H9 (cell line): ENCODE results near the gene ZNF79. TPM values are rescaled to one million over a fixed set of nuclear protein-coding genes. Genes with fewer than 3 reads are reported as not detected.

Source experiments
- DNase-seq: peaks from one replicate; pipeline ENCODE4 v3.0.0-alpha.2; 2017
- H2AFZ ChIP-seq: one replicate; pipeline ENCODE4 v1.6.1; 2013; ENCODE audit warnings: mild to moderate bottlenecking, low read length, control low read depth, moderate library complexity
- H2AK5ac ChIP-seq: 2 replicates; pipeline ENCODE4 v1.6.1; 2013; ENCODE audit warnings: low read length, control low read depth, mixed read lengths; ENCODE audit not compliant: insufficient read length
- H2BK120ac ChIP-seq: one replicate; pipeline ENCODE4 v1.6.1; 2013; ENCODE audit warnings: low read depth, mild to moderate bottlenecking, low read length, control low read depth, inconsistent platforms; ENCODE audit not compliant: poor library complexity, severe bottlenecking
- H2BK12ac ChIP-seq: 2 replicates; pipeline ENCODE4 v1.6.1; 2013; ENCODE audit warnings: low read length, control low read depth, mixed read lengths, low read depth; ENCODE audit not compliant: insufficient read length
- H2BK15ac ChIP-seq: 2 replicates; pipeline ENCODE4 v1.6.1; 2013; ENCODE audit warnings: low read depth, low read length, control low read depth
- H2BK20ac ChIP-seq: one replicate; pipeline ENCODE4 v1.6.1; 2013; ENCODE audit warnings: low read depth, mild to moderate bottlenecking, low read length, control low read depth, inconsistent platforms; ENCODE audit not compliant: poor library complexity, severe bottlenecking
- H2BK5ac ChIP-seq: 2 replicates; pipeline ENCODE4 v1.6.1; 2013; ENCODE audit warnings: low read length, control low read depth, mixed read lengths; ENCODE audit not compliant: insufficient read length
- H3K14ac ChIP-seq: 2 replicates; pipeline ENCODE4 v1.6.1; 2013; ENCODE audit warnings: low read length, control low read depth; ENCODE audit not compliant: insufficient read depth
- H3K18ac ChIP-seq: 2 replicates; pipeline ENCODE4 v1.6.1; 2013; ENCODE audit warnings: low read depth, mild to moderate bottlenecking, mixed read lengths, low read length, control low read depth; ENCODE audit not compliant: insufficient read length
- H3K23ac ChIP-seq: 2 replicates; pipeline ENCODE4 v1.6.1; 2013; ENCODE audit warnings: low read length, control low read depth, mixed read lengths, low read depth; ENCODE audit not compliant: insufficient read length
- H3K23me2 ChIP-seq: 2 replicates; pipeline ENCODE4 v1.6.1; 2013; ENCODE audit warnings: low read depth, mild to moderate bottlenecking, mixed read lengths, low read length, control low read depth; ENCODE audit not compliant: insufficient read length, poor library complexity, severe bottlenecking
- H3K27ac ChIP-seq: 2 replicates; pipeline ENCODE4 v1.5.1; 2013; ENCODE audit warnings: low read length, control low read depth, mixed read lengths, low read depth; ENCODE audit not compliant: insufficient read length
- H3K27me3 ChIP-seq: 2 replicates; pipeline ENCODE4 v1.6.1; 2013; ENCODE audit warnings: low read length, control low read depth, inconsistent platforms; ENCODE audit not compliant: insufficient read depth
- H3K4ac ChIP-seq: 2 replicates; pipeline ENCODE4 v1.6.1; 2013; ENCODE audit warnings: low read depth, mild to moderate bottlenecking, control low read depth, inconsistent platforms, low read length, moderate library complexity
- H3K4me1 ChIP-seq: 2 replicates; pipeline ENCODE4 v1.6.1; 2013; ENCODE audit warnings: low read length, control low read depth, inconsistent platforms; ENCODE audit not compliant: insufficient read depth
- H3K4me2 ChIP-seq: 2 replicates; pipeline ENCODE4 v1.6.1; 2013; ENCODE audit warnings: low read length, control low read depth, mixed read lengths; ENCODE audit not compliant: insufficient read length, insufficient read depth
- H3K56ac ChIP-seq: 2 replicates; pipeline ENCODE4 v1.6.1; 2013; ENCODE audit warnings: low read depth, mild to moderate bottlenecking, mixed read lengths, low read length, control low read depth; ENCODE audit not compliant: insufficient read length
- H3K79me1 ChIP-seq: 2 replicates; pipeline ENCODE4 v1.6.1; 2013; ENCODE audit warnings: low read depth, mild to moderate bottlenecking, moderate library complexity, low read length, control low read depth, inconsistent platforms; ENCODE audit not compliant: insufficient read depth, poor library complexity, severe bottlenecking
- H3K79me2 ChIP-seq: 2 replicates; pipeline ENCODE4 v1.6.1; 2013; ENCODE audit warnings: low read length, control low read depth, inconsistent platforms; ENCODE audit not compliant: insufficient read depth
- H3K9ac ChIP-seq: 2 replicates; pipeline ENCODE4 v1.6.1; 2013; ENCODE audit warnings: low read length, control low read depth, mixed read lengths; ENCODE audit not compliant: insufficient read length; ENCODE audit errors: extremely low read depth
- H3K9me3 ChIP-seq: one replicate; pipeline ENCODE4 v1.6.1; 2013; ENCODE audit warnings: low read depth, low read length, inconsistent platforms; ENCODE audit not compliant: control insufficient read depth
- H3T11ph ChIP-seq: one replicate; pipeline ENCODE4 v1.6.1; 2013; ENCODE audit warnings: mild to moderate bottlenecking, low read length, control low read depth, inconsistent platforms
- H4K20me1 ChIP-seq: one replicate; pipeline ENCODE4 v1.6.1; 2013; ENCODE audit not compliant: control insufficient read depth, insufficient read length, insufficient read depth
- H4K5ac ChIP-seq: 2 replicates; pipeline ENCODE4 v1.6.1; 2013; ENCODE audit warnings: low read depth, mild to moderate bottlenecking, mixed read lengths, low read length, control low read depth; ENCODE audit not compliant: insufficient read length
- H4K8ac ChIP-seq: replicated peaks from 2 replicates; pipeline ENCODE4 v1.6.1; 2013; ENCODE audit warnings: low read length, control low read depth, mixed read lengths, low read depth; ENCODE audit not compliant: insufficient read length
- H4K91ac ChIP-seq: 2 replicates; pipeline ENCODE4 v1.6.1; 2013; ENCODE audit warnings: low read depth, mild to moderate bottlenecking, moderate library complexity, mixed read lengths, low read length, control low read depth; ENCODE audit not compliant: insufficient read length
- H3K27ac Mint-ChIP-seq, 3 experiments: 2 replicates in 2 of 3; 3 replicates in 1 of 3; pipeline ENCODE4 v1.8.0; 2020 to 2021; ENCODE audit warnings: mixed read lengths in 3 of 3, mild to moderate bottlenecking in 1 of 3, moderate library complexity in 1 of 3
- H3K27me3 Mint-ChIP-seq: 2 replicates; pipeline ENCODE4 v1.8.0; 2021; ENCODE audit warnings: low read depth, mild to moderate bottlenecking, moderate library complexity, mixed read lengths
- H3K36me3 Mint-ChIP-seq, 3 experiments: 2 replicates in 2 of 3; 3 replicates in 1 of 3; pipeline ENCODE4 v1.8.0; 2020 to 2021; ENCODE audit warnings: low read depth in 3 of 3, mixed read lengths in 3 of 3; ENCODE audit not compliant: insufficient read depth in 1 of 3
- H3K4me1 Mint-ChIP-seq, 2 experiments: 2 replicates each; pipeline ENCODE4 v1.8.0; 2020; ENCODE audit warnings: mixed read lengths in 2 of 2
- H3K4me3 Mint-ChIP-seq, 2 experiments: 2 replicates in 1 of 2; 3 replicates in 1 of 2; pipeline ENCODE4 v1.8.0; 2020 to 2021; ENCODE audit warnings: mild to moderate bottlenecking in 2 of 2, mixed read lengths in 2 of 2, moderate library complexity in 1 of 2
- H3K9me3 Mint-ChIP-seq, 2 experiments: 2 replicates in 1 of 2; 3 replicates in 1 of 2; pipeline ENCODE4 v1.8.0; 2020; ENCODE audit warnings: mild to moderate bottlenecking in 2 of 2, mixed read lengths in 2 of 2, moderate library complexity in 1 of 2
- CTCF ChIP-seq: fragments of 200-600 bp; sonication (generic); conservative IDR thresholded peaks from 3 replicates; pipeline ENCODE4 v1.8.0; 2021; ENCODE audit warnings: antibody characterized with exemption, mild to moderate bottlenecking
- WGBS: extraction: QIAGEN DNeasy Blood & Tissue Kit; methylation state at CpG from one replicate; pipeline ENCODE4 v1.1.7; 2013; ENCODE audit warnings: missing lambda C conversion rate, low lambda C conversion rate, mixed read lengths; ENCODE audit not compliant: insufficient read length; ENCODE audit errors: extremely low coverage; 5-methylcytosine and 5-hydroxymethylcytosine counted together
- total RNA-seq: library from RNA; stranded (reverse); gene quantifications from 2 replicates; pipeline ENCODE4 v1.2.1, GENCODE V29; 2021

ZNF79 gene
- total RNA-seq, 1 experiment from 2014 or later: 11.5 TPM

DNA sequence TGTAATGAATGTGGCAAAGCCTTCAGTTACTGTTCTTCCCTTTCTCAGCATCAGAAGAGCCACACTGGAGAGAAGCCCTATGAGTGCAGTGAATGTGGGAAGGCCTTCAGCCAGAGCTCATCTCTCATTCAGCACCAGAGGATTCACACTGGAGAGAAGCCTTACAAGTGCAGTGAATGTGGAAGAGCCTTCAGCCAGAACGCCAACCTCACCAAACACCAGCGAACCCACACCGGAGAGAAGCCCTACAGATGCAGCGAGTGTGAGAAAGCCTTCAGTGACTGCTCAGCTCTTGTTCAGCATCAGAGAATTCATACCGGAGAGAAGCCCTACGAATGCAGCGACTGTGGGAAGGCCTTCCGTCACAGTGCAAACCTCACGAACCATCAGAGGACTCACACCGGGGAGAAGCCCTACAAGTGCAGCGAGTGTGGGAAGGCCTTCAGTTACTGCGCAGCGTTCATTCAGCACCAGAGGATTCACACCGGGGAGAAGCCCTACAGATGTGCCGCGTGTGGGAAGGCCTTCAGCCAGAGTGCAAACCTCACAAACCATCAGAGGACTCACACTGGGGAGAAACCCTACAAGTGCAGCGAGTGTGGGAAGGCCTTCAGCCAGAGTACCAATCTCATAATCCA, 20.2 kb downstream of the ZNF79 start:
- no peak overlapping the region for H3K4ac ChIP-seq
- H3K4me2 ChIP-seq: no peak overlapping the region
- no peak overlapping the region for H2BK20ac ChIP-seq
- no peak overlapping the region for H2BK12ac ChIP-seq
- no peak overlapping the region for H3K56ac ChIP-seq
- WGBS: no CpG with 5 or more reads among the region's 17 CpGs
- peaks cover 15 to 16% of the 10 kb centered on the region in 2 experiments for H3K4me1 Mint-ChIP-seq
- H3K4me3 Mint-ChIP-seq: no peak overlapping the region; a peak in 1 of 5 replicates
- H2BK15ac ChIP-seq: no peak overlapping the region
- peak overlapping the region; percentile 10 to 99 (median 77); a peak in 4 of 7 replicates for H3K27ac Mint-ChIP-seq
- no peak overlapping the region for H3K27ac ChIP-seq
- H3K18ac ChIP-seq: no peak overlapping the region
- DNase-seq: peak; percentile 41
- H2BK120ac ChIP-seq: no peak overlapping the region
- H3T11ph ChIP-seq: no peak overlapping the region
- no peak overlapping the region for H4K91ac ChIP-seq
- H4K8ac ChIP-seq: no peak overlapping the region
- H3K14ac ChIP-seq: no peak overlapping the region
- H2AFZ ChIP-seq: no peak overlapping the region
- H3K27me3 Mint-ChIP-seq: no peaks in the 10 kb centered on the region
- H3K4me1 ChIP-seq: no peaks in the 10 kb centered on the region
- H3K9ac ChIP-seq: no peak overlapping the region
- TF ChIP-seq CTCF: no peak
- no peaks in the 10 kb centered on the region for H3K9me3 ChIP-seq
- no peaks in the 10 kb centered on the region; a peak in 1 of 5 replicates for H3K9me3 Mint-ChIP-seq
- H4K20me1 ChIP-seq: no peaks in the 10 kb centered on the region
- no peak overlapping the region for H4K5ac ChIP-seq
- H2BK5ac ChIP-seq: no peak overlapping the region
- H3K27me3 ChIP-seq: no peaks in the 10 kb centered on the region
- H3K79me1 ChIP-seq: no peaks in the 10 kb centered on the region
- no peak overlapping the region for H2AK5ac ChIP-seq
- H3K23me2 ChIP-seq: peaks cover 2% of the 10 kb centered on the region
- H3K23ac ChIP-seq: no peak overlapping the region
- H3K36me3 Mint-ChIP-seq: peaks cover 69 to 93% (median 80%) of the 10 kb centered on the region in 3 experiments
- H3K79me2 ChIP-seq: peaks cover 3% of the 10 kb centered on the region; the same call in 1 of the 2 replicates
